ENCODE data around the gene ASCL2.

Gene ASCL2

DNA sequence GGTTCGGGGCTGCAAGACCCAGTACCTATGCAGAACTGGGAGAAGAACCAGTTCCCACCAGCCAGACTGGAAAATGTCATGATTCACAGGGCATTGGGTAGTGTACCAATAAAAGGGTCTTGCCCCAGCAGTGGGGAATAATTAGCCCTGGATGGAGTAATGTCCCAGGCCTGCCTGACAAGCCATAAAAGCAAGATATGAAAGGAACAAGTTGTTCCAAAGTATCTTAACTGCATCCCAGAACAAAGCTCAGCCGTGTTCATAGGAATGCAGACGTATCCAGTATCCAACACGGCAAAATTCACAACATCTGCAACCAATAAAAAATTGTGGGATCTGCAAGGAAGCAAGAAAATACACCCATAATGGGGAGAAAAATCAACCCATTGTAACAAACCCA is 47.9 kb downstream of the ASCL2 start:
- no peak overlapping the region for H3K27ac ChIP-seq
- TF ChIP-seq ZFX (IDR thresholded peaks at IDR 0.05): no peak
- TF ChIP-seq, protein P1, sequence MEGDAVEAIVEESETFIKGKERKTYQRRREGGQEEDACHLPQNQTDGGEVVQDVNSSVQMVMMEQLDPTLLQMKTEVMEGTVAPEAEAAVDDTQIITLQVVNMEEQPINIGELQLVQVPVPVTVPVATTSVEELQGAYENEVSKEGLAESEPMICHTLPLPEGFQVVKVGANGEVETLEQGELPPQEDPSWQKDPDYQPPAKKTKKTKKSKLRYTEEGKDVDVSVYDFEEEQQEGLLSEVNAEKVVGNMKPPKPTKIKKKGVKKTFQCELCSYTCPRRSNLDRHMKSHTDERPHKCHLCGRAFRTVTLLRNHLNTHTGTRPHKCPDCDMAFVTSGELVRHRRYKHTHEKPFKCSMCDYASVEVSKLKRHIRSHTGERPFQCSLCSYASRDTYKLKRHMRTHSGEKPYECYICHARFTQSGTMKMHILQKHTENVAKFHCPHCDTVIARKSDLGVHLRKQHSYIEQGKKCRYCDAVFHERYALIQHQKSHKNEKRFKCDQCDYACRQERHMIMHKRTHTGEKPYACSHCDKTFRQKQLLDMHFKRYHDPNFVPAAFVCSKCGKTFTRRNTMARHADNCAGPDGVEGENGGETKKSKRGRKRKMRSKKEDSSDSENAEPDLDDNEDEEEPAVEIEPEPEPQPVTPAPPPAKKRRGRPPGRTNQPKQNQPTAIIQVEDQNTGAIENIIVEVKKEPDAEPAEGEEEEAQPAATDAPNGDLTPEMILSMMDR (conservative IDR thresholded peaks at IDR 0.05): no peak

GRCh38 chr11:2221591-2221990 is 48.8 kb downstream of the ASCL2 start:
- H3K27ac ChIP-seq: no peak overlapping the region
- no peak for TF ChIP-seq ZFX (IDR thresholded peaks at IDR 0.05)
- TF ChIP-seq, protein P1 (conservative IDR thresholded peaks at IDR 0.05): no peak

GRCh38 chr11:2221024-2221423 is 49.4 kb downstream of the ASCL2 start:
- TF ChIP-seq, protein P1 (conservative IDR thresholded peaks at IDR 0.05): no peak
- TF ChIP-seq ZFX (IDR thresholded peaks at IDR 0.05): no peak
- no peak overlapping the region for H3K27ac ChIP-seq

GRCh38 chr11:2220173-2220771 is 50.1 kb downstream of the ASCL2 start:
- no peak overlapping the region for H3K27ac ChIP-seq
- TF ChIP-seq ZFX (IDR thresholded peaks at IDR 0.05): no peak
- TF ChIP-seq, protein P1 (conservative IDR thresholded peaks at IDR 0.05): no peak

GRCh38 chr11:2219318-2220017 is 50.9 kb downstream of the ASCL2 start:
- no peak overlapping the region for H3K27ac ChIP-seq
- TF ChIP-seq ZFX (IDR thresholded peaks at IDR 0.05): no peak
- TF ChIP-seq, protein P1 (conservative IDR thresholded peaks at IDR 0.05): no peak
